Panc1 (cell line): ENCODE measurements around the gene SIRT6.
"Not testable (repeated sequence)": the region's sequence is repeated elsewhere in the genome, so short reads cannot be mapped to it uniquely, and the experiment has no call there.

Source experiments
- POLR2AphosphoS5 ChIP-seq: IDR thresholded peaks from 2 replicates; pipeline ENCODE4 v1.6.1; 2012; ENCODE audit warnings: mild to moderate bottlenecking, low read depth, low read length, moderate library complexity
- TF ChIP-seq, protein P1 (sequence below): fragments of 450-650 bp; IDR thresholded peaks from 2 replicates; pipeline ENCODE4 v1.5.1; 2017; ENCODE audit warnings: mild to moderate bottlenecking
- TF ChIP-seq, protein P2 (sequence below), 2 experiments: IDR thresholded peaks; 2 replicates each; pipeline ENCODE4 v1.6.1; 2011 to 2012; ENCODE audit warnings: low read depth in 2 of 2, control low read depth in 1 of 2, low read length in 1 of 2, mild to moderate bottlenecking in 1 of 2, moderate library complexity in 1 of 2; ENCODE audit not compliant: insufficient read depth in 1 of 2

DNA sequence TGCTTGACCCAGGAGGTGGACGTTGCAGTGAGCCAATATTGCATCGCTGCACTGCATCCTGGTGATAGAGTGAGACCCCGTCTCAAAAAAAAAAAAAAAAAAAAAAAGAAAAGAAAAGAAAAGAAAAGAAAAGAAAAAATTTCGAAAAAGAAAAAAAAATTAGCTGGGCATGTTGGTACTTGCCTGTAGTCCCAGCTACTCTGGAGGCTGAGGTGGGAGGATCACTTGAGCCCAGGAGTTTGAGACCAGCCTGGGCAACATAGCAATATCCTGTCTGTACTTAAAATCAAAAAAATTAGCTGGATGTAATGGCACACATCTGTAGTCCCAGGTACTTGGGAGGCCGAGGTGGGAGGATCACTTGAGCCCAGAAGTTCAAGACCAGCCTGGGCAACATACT lies 49.8 kb upstream of the SIRT6 start:
- TF ChIP-seq, protein P1, sequence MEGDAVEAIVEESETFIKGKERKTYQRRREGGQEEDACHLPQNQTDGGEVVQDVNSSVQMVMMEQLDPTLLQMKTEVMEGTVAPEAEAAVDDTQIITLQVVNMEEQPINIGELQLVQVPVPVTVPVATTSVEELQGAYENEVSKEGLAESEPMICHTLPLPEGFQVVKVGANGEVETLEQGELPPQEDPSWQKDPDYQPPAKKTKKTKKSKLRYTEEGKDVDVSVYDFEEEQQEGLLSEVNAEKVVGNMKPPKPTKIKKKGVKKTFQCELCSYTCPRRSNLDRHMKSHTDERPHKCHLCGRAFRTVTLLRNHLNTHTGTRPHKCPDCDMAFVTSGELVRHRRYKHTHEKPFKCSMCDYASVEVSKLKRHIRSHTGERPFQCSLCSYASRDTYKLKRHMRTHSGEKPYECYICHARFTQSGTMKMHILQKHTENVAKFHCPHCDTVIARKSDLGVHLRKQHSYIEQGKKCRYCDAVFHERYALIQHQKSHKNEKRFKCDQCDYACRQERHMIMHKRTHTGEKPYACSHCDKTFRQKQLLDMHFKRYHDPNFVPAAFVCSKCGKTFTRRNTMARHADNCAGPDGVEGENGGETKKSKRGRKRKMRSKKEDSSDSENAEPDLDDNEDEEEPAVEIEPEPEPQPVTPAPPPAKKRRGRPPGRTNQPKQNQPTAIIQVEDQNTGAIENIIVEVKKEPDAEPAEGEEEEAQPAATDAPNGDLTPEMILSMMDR = not testable (repeated sequence)
- TF ChIP-seq POLR2AphosphoS5 = not testable (repeated sequence)
- TF ChIP-seq, protein P2, sequence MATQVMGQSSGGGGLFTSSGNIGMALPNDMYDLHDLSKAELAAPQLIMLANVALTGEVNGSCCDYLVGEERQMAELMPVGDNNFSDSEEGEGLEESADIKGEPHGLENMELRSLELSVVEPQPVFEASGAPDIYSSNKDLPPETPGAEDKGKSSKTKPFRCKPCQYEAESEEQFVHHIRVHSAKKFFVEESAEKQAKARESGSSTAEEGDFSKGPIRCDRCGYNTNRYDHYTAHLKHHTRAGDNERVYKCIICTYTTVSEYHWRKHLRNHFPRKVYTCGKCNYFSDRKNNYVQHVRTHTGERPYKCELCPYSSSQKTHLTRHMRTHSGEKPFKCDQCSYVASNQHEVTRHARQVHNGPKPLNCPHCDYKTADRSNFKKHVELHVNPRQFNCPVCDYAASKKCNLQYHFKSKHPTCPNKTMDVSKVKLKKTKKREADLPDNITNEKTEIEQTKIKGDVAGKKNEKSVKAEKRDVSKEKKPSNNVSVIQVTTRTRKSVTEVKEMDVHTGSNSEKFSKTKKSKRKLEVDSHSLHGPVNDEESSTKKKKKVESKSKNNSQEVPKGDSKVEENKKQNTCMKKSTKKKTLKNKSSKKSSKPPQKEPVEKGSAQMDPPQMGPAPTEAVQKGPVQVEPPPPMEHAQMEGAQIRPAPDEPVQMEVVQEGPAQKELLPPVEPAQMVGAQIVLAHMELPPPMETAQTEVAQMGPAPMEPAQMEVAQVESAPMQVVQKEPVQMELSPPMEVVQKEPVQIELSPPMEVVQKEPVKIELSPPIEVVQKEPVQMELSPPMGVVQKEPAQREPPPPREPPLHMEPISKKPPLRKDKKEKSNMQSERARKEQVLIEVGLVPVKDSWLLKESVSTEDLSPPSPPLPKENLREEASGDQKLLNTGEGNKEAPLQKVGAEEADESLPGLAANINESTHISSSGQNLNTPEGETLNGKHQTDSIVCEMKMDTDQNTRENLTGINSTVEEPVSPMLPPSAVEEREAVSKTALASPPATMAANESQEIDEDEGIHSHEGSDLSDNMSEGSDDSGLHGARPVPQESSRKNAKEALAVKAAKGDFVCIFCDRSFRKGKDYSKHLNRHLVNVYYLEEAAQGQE (IDR thresholded peaks at IDR 0.05; ENCODE audit: insufficient read depth in 1 of 2, low read depth in 2 of 2, low read length in 1 of 2) = not testable (repeated sequence)
